Epithelial cell of proximal tubule (primary cell): ENCODE results near the gene KLHL25. TPM values are rescaled to one million over a fixed set of nuclear protein-coding genes. Genes with fewer than 3 reads are reported as not detected.

Source experiments
- DNase-seq: peaks from one replicate; pipeline ENCODE4 v3.0.0-alpha.2; 2011; ENCODE audit warnings: low read depth
- H3K4me3 ChIP-seq: 2 replicates; pipeline ENCODE4 v1.5.1; 2011; ENCODE audit warnings: low read depth, mild to moderate bottlenecking, low read length
- CTCF ChIP-seq: conservative IDR thresholded peaks from 2 replicates; pipeline ENCODE4 v1.5.1; 2012; ENCODE audit warnings: low read depth, mild to moderate bottlenecking, low read length
- total RNA-seq: library from RNA; depleted of rRNA; stranded (reverse); fragments of >200 nt; gene quantifications from 2 replicates; pipeline ENCODE4 v1.2.3, GENCODE V29; 2015

Gene KLHL25
- total RNA-seq, 1 donor from 2014 or later: 8.1 TPM

- DNase-seq: no peak
- no peak for TF ChIP-seq CTCF
- H3K4me3 ChIP-seq: peak overlapping the region; percentile 76
Observed at GRCh38 chr15:85793641-85794597, 806 bp downstream of the KLHL25 start.

GRCh38 chr15:85792912-85793590, 1.7 kb downstream of the KLHL25 start:
- no peak for DNase-seq
- H3K4me3 ChIP-seq: peak overlapping the region; percentile 76
- TF ChIP-seq CTCF: no peak

- no peak overlapping the region for H3K4me3 ChIP-seq
- no peak for TF ChIP-seq CTCF
- DNase-seq: no peak
Observed at GRCh38 chr15:85792102-85792731, 2.5 kb downstream of the KLHL25 start.

GRCh38 chr15:85789496-85789875, 5.2 kb downstream of the KLHL25 start:
- no peak for DNase-seq
- no peak overlapping the region for H3K4me3 ChIP-seq
- no peak for TF ChIP-seq CTCF

- DNase-seq: no peak
- no peak overlapping the region for H3K4me3 ChIP-seq
- no peak for TF ChIP-seq CTCF
Observed at GRCh38 chr15:85788771-85789495, 5.8 kb downstream of the KLHL25 start.

GRCh38 chr15:85786781-85787114, 8.0 kb downstream of the KLHL25 start:
- no peak for TF ChIP-seq CTCF
- peak overlapping the region; percentile 5 for H3K4me3 ChIP-seq
- no peak for DNase-seq
